Fibroblast of mammary gland (primary cell): ENCODE results near the gene SERPINB7.

Experiments
- DNase-seq: peaks from one replicate; pipeline ENCODE4 v3.0.0-alpha.2; 2010; ENCODE audit warnings: low read depth
- H3K4me3 ChIP-seq: 2 replicates; pipeline ENCODE4 v1.5.1; 2011; ENCODE audit warnings: low read depth, mild to moderate bottlenecking, low read length, moderate library complexity; ENCODE audit not compliant: control insufficient read depth
- CTCF ChIP-seq: conservative IDR thresholded peaks from 2 replicates; pipeline ENCODE4 v1.5.1; 2011; ENCODE audit warnings: low read depth, low read length, inconsistent platforms; ENCODE audit not compliant: control insufficient read depth, insufficient read depth

SERPINB7 gene

DNA sequence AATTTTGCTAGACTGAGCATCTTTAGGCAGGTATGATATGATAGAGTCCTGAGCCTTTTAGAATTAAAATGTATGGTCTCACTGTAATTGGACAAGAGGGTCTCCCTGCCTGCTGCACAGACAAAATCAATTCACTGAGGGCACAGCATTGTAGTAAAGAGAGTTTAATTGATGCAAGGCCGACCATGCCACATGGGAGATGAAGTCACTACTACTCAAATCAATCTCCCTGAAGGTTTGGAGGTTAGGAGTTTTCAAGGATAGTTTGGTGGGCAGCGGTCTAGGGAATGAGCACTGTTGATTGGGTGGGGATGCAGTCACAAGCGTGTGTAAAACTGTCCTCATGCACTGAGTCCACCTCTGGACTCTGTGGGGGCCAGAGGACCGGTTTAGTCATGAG is 26.1 kb downstream of the SERPINB7 start:
- TF ChIP-seq CTCF, result no peak
- no peak overlapping the region for H3K4me3 ChIP-seq
- DNase-seq, result no peak

- DNase-seq, result no peak
- TF ChIP-seq CTCF, result no peak
- H3K4me3 ChIP-seq, result no peak overlapping the region
Measured at GRCh38 chr18:63808125-63808524, 32.9 kb downstream of the SERPINB7 start.

GRCh38 chr18:63817441-63818051 is 42.3 kb downstream of the SERPINB7 start:
- no peak overlapping the region for H3K4me3 ChIP-seq
- TF ChIP-seq CTCF, result no peak
- DNase-seq, result peak; percentile 67

GRCh38 chr18:63818212-63818611 is 43.0 kb downstream of the SERPINB7 start:
- no peak overlapping the region for H3K4me3 ChIP-seq
- TF ChIP-seq CTCF, result no peak
- DNase-seq, result no peak

DNA sequence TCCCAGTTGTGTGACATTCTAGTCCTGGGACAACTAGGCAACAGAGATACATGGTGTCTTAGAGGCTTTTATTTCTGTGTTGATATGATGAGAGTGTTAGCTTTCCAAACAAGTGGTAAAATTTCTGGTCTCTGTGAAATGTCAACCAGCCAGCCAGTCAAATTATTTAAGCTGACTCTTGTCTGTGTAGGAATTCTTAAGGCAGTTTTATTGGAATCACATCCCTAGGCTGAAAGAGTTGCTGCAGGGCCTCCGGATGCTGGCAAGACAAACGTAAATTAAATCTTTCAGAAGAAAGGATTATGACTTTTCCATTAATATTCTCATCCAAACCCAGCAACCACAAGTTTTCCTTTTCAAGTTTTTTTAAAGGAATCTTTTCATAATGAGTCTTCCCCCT is 44.6 kb downstream of the SERPINB7 start:
- DNase-seq, result no peak
- H3K4me3 ChIP-seq, result no peak overlapping the region
- TF ChIP-seq CTCF, result no peak

DNA sequence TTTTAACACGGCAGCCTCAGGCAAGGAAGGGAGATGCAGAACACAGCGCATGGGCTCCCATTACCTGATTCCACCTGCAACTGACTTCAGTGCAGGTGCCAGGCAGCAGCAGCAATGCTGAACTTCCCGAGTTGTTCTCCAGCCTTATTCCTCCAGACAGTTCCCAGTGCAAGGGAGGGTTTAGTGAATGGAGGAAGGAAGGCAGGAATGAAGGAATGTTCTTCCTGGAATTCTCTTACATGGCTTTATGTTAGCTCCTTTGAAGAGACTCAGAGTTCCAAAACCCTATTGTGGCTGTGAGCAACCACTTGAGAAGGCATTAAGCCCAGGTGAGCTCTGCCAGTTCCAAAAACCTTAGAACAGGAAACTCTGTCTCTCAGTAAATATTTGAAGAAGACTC is 45.5 kb downstream of the SERPINB7 start:
- DNase-seq, result no peak
- TF ChIP-seq CTCF, result no peak
- H3K4me3 ChIP-seq, result no peak overlapping the region

- no peak overlapping the region for H3K4me3 ChIP-seq
- peak; percentile 44 for TF ChIP-seq CTCF
- peak; percentile 22 for DNase-seq
Measured at GRCh38 chr18:63823516-63824219, 48.5 kb downstream of the SERPINB7 start.
